Lung (tissue), 12 donors: ENCODE data around the gene PRAMEF13. TPM values are rescaled to one million over a fixed set of nuclear protein-coding genes. Genes with fewer than 3 reads are reported as not detected.
A peak's percentile ranks its signal among the peaks of the same experiment; 100 is the strongest.
"Not testable (repeated sequence)": the region's sequence is repeated elsewhere in the genome, so short reads cannot be mapped to it uniquely, and the experiment has no call there.

Experiments
- ATAC-seq: fragments of 200-7000 bp; cut with Tn5 transposase; one replicate; pipeline ENCODE4 v1.9.1; 2020; ENCODE audit warnings: moderate number of reproducible peaks; ENCODE audit not compliant: insufficient read depth, low FRiP score
- DNase-seq, 3 donors: peaks; one replicate each; pipeline ENCODE4 v3.0.0-alpha.2; 2013 to 2017
- H3K27ac ChIP-seq, 2 donors: one replicate each; pipeline ENCODE4 v1.5.1; 2013; ENCODE audit warnings: mild to moderate bottlenecking in 2 of 2, moderate library complexity in 2 of 2, control low read depth in 1 of 2, inconsistent platforms in 1 of 2, low read depth in 1 of 2, low read length in 1 of 2
- H3K27me3 ChIP-seq, 3 donors: one replicate each; pipeline ENCODE4 v1.5.1; 2013; ENCODE audit warnings: low read length in 2 of 3; ENCODE audit not compliant: control insufficient read depth in 3 of 3, insufficient read depth in 3 of 3
- H3K36me3 ChIP-seq, 4 donors: one replicate each; pipeline ENCODE4 v1.5.1; 2013; ENCODE audit warnings: low read length in 4 of 4, mild to moderate bottlenecking in 1 of 4, moderate library complexity in 1 of 4; ENCODE audit not compliant: control insufficient read depth in 4 of 4, insufficient read depth in 4 of 4
- H3K4me1 ChIP-seq, 5 donors: one replicate each; pipeline ENCODE4 v1.5.1; 2013; ENCODE audit warnings: low read length in 5 of 5, mild to moderate bottlenecking in 2 of 5, moderate library complexity in 1 of 5; ENCODE audit not compliant: control insufficient read depth in 5 of 5, insufficient read depth in 5 of 5
- H3K4me3 ChIP-seq: one replicate; pipeline ENCODE4 v1.5.1; 2013; ENCODE audit warnings: mild to moderate bottlenecking, control low read depth, moderate library complexity
- H3K9ac ChIP-seq, 2 donors: one replicate each; pipeline ENCODE4 v1.5.1; 2013; ENCODE audit warnings: low read length in 2 of 2, control low read depth in 1 of 2; ENCODE audit not compliant: insufficient read depth in 1 of 2
- H3K9me3 ChIP-seq, 4 donors: one replicate each; pipeline ENCODE4 v1.5.1; 2013; ENCODE audit warnings: low read length in 3 of 4, mild to moderate bottlenecking in 1 of 4, moderate library complexity in 1 of 4; ENCODE audit not compliant: control insufficient read depth in 4 of 4, insufficient read depth in 3 of 4
- CTCF ChIP-seq: IDR thresholded peaks from 2 replicates; pipeline ENCODE4 v1.5.1; 2012; ENCODE audit warnings: mild to moderate bottlenecking; ENCODE audit errors: control extremely low read depth, extremely low read depth
- WGBS, 2 donors: extraction: QIAGEN DNeasy Blood & Tissue Kit; methylation state at CpG; one replicate each; pipeline ENCODE4 v1.1.7; 2013; 5-methylcytosine and 5-hydroxymethylcytosine counted together
- polyA plus RNA-seq, 2 donors: library from polyadenylated mRNA; stranded (reverse); fragments of 200-250 nt; gene quantifications; one replicate each; pipeline ENCODE4 v1.2.1, GENCODE V29; 2013
- total RNA-seq, 2 donors: library from RNA; depleted of rRNA in 1 of 2; stranded (reverse); fragments of >200 nt in 1 of 2; gene quantifications; one replicate each; pipeline ENCODE4 v1.2.1, GENCODE V29; 2014 to 2021
- donor health status: control.
- donor health status: control.
- donor health status: Bipolar disorder and iron deficiency.
- donor health status: healthy.
- donor health status: DM: yes; HTN: yes; CAD: no.

PRAMEF13 gene
- total and polyA plus RNA-seq, 4 donors = not detected

DNA sequence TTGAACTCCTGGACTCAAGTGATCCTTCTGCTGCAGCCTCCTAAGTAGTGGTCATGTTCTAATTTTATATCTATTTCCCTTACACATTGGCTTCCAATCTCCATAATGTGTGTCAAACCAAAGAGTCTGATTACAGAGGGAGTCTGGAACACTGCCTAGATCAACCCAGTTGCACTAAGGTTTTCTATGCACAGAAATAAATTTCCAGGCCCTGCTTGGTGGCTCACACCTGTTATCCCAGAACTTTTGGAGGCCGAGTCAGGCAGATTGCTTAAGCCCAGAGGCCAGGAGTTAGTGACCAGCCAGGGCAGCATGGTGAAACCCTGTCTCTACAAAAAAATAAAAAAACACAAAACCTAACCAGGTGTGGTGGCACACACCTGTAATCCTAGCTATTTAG lies 32.8 kb upstream of the PRAMEF13 start:
- not testable (repeated sequence) for H3K4me3 ChIP-seq, ATAC-seq, H3K9ac ChIP-seq, H3K4me1 ChIP-seq, H3K27me3 ChIP-seq, H3K27ac ChIP-seq, H3K9me3 ChIP-seq, H3K36me3 ChIP-seq, DNase-seq
- WGBS, 2 donors = 64 to 77% methylated on average over 1 of the region's 1 CpG

- WGBS, 2 donors = 68 to 83% methylated on average over 2 of the region's 2 CpGs
- H3K36me3 ChIP-seq, H3K4me3 ChIP-seq, H3K9me3 ChIP-seq, ATAC-seq, H3K9ac ChIP-seq, H3K27me3 ChIP-seq, H3K27ac ChIP-seq, H3K4me1 ChIP-seq, DNase-seq: not testable (repeated sequence)
Measured at GRCh38 chr1:13232056-13232455, 30.8 kb upstream of the PRAMEF13 start.

DNA sequence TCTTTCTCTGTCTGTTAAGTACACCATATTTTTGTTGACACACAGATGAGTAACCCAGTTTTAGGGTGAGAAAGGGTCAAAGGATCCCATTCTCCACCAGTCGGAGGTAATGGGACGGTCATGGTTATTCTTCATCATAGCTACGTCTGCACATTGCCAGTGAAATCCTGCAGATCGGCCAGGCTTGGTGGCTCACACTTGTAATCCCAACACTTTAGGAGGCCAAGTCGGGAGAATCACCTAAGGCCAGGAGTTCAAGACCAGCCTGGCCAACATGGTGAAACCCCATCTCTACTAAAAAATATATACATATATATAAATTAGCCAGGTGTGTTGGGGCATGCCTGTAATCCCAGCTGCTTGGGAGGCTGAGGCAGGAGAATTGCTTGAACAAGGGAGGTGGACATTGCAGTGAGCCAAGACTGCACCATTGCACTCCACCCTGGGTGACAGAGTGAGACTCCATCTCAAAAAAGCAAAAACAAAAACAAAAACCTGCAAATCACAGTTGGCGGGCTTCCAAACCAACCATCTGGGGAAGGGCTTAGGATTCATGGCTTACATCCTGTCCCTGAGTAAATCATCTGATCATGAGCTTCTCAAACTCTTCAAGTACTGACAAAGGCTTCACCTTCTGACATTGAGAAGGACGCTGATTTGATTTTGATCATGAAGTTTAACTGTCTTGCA lies 30.0 kb upstream of the PRAMEF13 start:
- not testable (repeated sequence) for H3K4me3 ChIP-seq, H3K9me3 ChIP-seq, H3K9ac ChIP-seq, H3K27ac ChIP-seq, DNase-seq, H3K36me3 ChIP-seq, ATAC-seq, H3K4me1 ChIP-seq, H3K27me3 ChIP-seq
- 83 to 86% methylated on average over 7 of the region's 7 CpGs for WGBS, 2 donors

GRCh38 chr1:13230601-13231000 lies 29.4 kb upstream of the PRAMEF13 start:
- DNase-seq, H3K27me3 ChIP-seq, H3K9ac ChIP-seq, ATAC-seq, H3K9me3 ChIP-seq, H3K4me1 ChIP-seq, H3K4me3 ChIP-seq, H3K27ac ChIP-seq, H3K36me3 ChIP-seq: not testable (repeated sequence)
- 76 to 84% methylated on average over 2 of the region's 2 CpGs for WGBS, 2 donors

- not testable (repeated sequence) for DNase-seq, H3K9me3 ChIP-seq, H3K36me3 ChIP-seq, H3K4me1 ChIP-seq, H3K9ac ChIP-seq, H3K27me3 ChIP-seq, H3K4me3 ChIP-seq, ATAC-seq, H3K27ac ChIP-seq
- 80 to 84% methylated on average over 5 of the region's 5 CpGs for WGBS, 2 donors
Measured at GRCh38 chr1:13230096-13230495, 28.9 kb upstream of the PRAMEF13 start.

DNA sequence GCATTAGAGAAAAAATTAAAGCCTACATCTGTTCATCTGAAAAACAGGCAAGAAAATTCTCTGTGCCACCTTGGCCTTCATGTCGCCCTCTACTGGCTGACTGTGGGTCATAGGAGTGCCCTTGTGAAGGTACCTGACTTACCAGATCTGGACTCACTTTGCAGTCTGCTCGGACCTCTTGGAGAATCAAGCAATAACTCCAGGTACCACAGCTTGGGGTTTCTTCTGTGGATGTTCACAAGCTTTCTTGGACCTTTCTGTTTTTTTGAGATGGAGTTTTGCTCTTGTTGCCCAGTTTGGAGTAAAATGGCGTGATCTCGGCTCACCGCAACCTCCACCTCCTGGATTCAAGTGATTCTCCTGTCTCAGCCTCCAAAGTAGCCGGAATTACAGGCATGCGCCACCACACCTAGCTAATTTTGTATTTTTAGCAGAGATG lies 27.2 kb upstream of the PRAMEF13 start:
- WGBS, 2 donors = 72 to 74% methylated on average over 7 of the region's 7 CpGs
- no peak for ATAC-seq
- Histone ChIP-seq H3K9ac (no peak overlapping the region), H3K4me3 (no peak overlapping the region), H3K27ac (no peak overlapping the region), H3K27me3 (peaks cover 0 to 3% (median 0%) of the 10 kb centered on the region in 3 donors), H3K9me3 (no peaks in the 10 kb centered on the region), H3K4me1 (no peaks in the 10 kb centered on the region), H3K36me3 (no peaks in the 10 kb centered on the region)
- TF ChIP-seq CTCF = peak; percentile 15
- DNase-seq = peak in 1 of 3 donors; percentile 1

DNA sequence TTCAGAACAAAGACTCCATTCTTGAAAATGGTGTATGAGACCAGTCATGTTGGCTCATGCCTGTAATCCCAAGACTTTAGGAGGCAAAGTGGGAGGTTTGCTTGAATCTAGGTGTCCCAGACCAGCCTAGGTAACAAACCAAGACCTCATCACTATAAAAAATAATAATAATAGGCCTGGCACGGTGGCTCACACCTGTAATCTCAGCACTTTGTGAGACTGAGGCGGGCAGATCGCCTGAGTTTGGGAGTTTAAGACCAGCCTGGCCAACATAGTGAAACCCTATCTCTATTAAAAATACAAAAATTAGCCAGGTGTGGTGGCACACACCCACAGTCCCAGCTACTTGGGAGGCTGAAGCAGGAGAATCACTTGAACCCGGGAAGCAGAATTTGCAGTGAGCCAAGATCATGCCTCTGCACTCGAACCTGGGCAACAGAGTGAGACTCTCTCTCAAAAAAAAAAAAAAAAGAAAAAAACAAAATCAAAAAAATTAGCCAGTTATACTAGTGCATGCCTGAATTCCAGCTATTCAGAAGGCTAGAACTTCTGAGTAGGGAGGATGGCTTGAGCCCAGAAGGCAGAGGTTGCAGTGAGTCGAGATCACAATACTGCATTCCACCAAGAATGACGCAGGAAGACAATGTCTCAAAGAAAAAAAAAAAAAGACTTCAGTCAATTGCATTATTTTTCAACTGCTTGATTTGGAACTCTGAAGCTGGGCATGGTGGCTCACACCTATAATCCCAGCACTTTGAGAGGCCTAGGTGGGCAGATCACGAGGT lies 26.3 kb upstream of the PRAMEF13 start:
- not testable (repeated sequence) for DNase-seq, ATAC-seq

More for the DNA sequence above, 26.3 kb upstream of the PRAMEF13 start:
- H3K36me3 ChIP-seq, H3K9ac ChIP-seq, H3K4me1 ChIP-seq, H3K27me3 ChIP-seq, H3K27ac ChIP-seq, H3K9me3 ChIP-seq, H3K4me3 ChIP-seq: not testable (repeated sequence)
- 87 to 88% methylated on average over 8 of the region's 8 CpGs for WGBS, 2 donors
